AG09319 (cell line): ENCODE measurements around the gene TSPEAR.

Experiments
- DNase-seq: peaks from one replicate; pipeline ENCODE4 v3.0.0-alpha.2; 2010; ENCODE audit warnings: low read depth; ENCODE audit errors: extremely low read depth
- TF ChIP-seq, protein P1 (sequence below): IDR thresholded peaks from 2 replicates; pipeline ENCODE4 v1.5.1; 2011; ENCODE audit warnings: low read depth, mild to moderate bottlenecking, inconsistent platforms, low read length, moderate library complexity

Gene TSPEAR

DNA sequence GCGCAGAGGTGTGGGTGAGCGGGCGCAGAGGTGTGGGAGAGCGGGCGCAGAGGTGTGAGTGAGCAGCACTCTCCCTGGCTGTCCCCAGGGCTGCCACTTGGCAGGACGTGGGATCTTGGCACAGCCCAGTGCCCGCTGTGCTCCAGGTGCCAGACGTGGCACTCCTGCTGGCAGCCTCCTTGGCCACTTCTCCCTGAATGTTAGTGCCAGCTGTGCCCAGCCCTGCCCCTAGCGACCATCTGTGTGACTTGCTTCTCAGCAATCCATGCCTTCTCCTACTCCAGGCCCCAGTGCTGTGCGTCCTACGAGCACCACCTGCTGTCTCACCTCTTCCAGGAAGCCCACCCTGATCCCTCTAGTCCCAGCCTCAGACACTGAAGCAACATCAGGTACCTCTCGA is 201.8 kb downstream of the TSPEAR start:
- TF ChIP-seq, protein P1, sequence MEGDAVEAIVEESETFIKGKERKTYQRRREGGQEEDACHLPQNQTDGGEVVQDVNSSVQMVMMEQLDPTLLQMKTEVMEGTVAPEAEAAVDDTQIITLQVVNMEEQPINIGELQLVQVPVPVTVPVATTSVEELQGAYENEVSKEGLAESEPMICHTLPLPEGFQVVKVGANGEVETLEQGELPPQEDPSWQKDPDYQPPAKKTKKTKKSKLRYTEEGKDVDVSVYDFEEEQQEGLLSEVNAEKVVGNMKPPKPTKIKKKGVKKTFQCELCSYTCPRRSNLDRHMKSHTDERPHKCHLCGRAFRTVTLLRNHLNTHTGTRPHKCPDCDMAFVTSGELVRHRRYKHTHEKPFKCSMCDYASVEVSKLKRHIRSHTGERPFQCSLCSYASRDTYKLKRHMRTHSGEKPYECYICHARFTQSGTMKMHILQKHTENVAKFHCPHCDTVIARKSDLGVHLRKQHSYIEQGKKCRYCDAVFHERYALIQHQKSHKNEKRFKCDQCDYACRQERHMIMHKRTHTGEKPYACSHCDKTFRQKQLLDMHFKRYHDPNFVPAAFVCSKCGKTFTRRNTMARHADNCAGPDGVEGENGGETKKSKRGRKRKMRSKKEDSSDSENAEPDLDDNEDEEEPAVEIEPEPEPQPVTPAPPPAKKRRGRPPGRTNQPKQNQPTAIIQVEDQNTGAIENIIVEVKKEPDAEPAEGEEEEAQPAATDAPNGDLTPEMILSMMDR, result no peak
- DNase-seq, result no peak

DNA sequence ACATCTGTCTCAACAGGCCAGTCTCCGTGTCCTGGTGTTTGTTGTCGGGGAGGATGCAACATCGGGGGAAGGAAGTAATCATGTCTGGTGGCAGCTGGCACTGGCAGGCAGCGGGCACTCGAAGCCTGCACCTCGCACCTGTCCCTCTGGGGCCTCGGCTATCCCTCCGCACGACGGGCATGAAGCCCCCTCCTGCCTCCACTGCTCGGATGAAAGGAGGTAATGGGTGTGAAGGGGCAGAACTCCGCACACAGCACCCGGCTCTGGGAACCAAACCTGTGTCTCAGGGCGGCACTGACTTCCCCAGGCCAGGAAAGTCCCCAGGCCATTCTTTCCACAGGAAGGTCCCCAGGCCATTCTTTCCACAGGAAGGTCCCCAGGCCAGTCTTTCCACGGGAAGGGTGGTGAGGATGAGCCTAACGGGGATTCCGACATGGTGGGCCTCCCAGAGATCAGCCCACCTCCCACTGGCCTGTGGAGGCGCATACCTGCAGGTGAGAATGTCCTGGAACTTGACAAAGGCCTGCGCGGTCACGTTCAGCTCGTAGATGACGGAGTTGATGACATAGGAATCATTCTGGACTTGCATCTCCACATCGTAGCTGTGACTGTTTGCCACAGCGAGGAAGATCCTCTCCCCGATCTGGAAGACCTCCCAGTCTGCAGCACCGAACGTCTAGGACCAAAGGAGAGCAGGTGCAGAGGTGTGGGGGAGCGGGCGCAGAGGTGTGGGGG is 202.5 kb downstream of the TSPEAR start:
- no peak for DNase-seq
- TF ChIP-seq, protein P1, result no peak

DNA sequence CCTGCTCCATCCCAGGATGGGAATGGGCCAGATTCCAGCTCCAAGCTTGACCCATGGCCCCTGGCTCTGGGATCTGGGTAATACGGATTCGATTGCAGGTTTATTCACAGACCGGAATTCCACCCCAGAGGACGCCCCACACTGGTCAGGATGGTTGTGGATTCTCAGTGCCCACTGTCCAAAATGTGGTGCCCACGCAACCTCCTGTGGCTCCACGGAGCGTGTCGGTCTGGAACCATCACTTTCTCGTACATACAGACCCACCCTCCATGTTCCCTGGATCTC is 203.0 kb downstream of the TSPEAR start:
- no peak for DNase-seq
- TF ChIP-seq, protein P1, result no peak

DNA sequence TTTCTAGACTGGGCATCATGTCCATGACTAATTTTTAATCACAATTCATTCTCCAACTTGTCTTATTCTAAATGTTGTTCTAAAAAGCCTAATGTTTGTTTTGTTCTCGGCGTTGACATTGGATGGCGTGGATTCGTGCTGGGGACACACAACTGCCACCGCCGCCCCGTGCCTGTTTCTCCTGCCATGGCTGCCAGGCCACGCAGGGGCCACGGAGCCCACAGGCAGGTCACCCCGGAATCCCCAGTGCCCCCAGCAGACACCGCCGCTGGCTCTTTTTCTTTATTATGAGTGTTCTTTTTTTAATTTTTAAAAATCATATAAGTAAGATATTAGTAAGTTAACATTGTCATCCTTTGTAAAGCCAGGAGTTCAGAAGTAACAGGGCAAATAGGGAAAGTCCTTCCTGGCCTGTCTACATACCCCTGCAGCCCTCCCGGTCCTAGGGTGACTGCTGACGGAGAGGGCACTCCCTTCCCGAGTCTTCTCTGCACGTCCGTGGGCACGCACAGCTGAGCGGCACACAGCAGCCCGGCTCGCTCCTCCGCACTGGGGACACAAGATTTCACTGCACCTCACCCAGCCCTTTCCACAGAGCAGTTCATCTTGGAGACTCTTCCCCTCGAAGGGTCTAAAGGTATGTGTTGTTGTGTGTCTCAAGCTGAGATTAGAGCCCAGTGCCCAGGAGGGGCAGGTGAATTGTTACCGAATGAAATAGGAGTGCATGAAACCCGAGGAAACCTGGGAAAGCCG is 203.5 kb downstream of the TSPEAR start:
- TF ChIP-seq, protein P1, result no peak
- DNase-seq, result no peak

DNA sequence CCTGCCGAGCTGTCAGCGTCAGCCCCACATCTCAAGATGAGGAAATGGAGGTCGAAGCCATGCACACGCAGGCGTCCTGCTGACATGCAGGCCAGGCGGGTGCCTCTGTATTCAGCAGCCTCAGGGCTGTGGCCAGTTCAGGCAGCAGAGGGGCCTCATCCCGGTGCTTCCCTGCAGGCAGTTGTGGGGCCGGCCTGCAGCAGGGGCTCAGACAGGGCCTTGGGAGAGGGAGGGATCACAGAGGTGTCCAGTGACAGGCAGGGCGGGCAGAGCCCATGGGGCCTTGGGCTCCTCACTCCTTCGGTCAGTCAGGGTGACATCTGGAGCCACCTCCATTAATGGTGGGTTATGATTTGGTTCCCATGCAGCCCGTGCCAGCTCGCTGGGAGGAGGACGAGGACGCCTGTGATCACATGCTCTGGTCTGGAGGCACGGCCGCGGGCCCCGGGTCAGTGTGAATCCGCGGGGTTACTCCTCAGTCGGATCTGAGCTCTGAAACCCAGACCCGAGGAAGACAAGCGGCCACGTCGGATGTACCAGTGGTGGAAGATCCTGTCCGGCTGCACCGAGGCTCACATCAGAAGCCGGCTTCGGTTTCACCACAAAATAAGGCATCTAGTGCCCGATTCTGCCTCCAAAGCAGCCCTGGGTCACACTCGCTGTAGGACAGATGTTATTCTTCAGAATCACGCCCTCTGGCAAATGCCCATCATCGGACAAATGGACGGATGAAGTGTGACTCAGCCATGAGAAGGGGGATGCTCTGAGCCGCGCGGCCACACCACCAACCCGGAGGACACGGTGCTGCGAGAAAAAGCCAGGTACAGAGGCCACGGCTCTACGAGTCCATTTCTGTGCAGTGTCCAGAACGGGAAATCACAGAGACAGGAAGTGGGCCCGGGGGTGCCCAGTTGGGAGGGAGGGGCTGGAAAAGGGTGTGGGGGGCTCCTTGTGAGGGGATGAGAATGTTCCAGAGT is 204.8 kb downstream of the TSPEAR start:
- no peak for DNase-seq
- TF ChIP-seq, protein P1, result no peak

DNA sequence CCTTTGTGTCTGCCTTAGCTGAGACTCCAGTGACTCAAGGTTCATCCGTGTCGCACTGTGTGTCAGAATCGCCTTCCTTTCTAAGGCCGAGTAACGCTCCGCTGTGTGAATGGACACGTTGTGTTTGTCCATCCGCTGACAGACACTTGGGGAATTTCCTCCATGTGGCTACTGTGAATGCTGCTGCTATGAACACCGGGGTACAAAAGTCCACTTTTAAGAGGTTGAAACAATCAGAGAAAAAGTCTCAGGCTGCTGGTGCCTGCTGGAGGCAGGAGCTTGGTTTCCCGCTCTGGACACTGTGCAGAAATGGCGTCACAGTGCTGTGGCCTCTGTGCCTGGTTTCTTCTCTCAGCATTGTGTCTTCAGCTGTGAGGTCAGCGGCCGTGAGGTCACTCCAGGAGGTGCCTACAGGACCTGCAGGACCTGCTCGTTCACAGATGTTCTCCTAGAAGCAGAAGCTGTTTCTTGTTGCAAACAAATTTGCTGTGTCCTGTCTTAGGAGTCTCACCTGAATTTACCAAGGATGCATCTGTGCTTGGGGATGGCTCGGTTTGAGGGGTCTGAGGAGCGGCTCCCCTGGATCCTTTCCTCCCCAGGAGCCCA is 205.6 kb downstream of the TSPEAR start:
- no peak for DNase-seq
- TF ChIP-seq, protein P1, result no peak
